ENCODE measurements around the gene IKZF1.
A peak's percentile ranks its signal among the peaks of the same experiment; 100 is the strongest.

GRCh38 chr7:50369143-50370026, 64.9 kb downstream of the IKZF1 start:
- TF ChIP-seq RXRA (CRISPR knock-in tag; IDR thresholded peaks at IDR 0.05) (no peak), CTCF (CRISPR knock-in tag; IDR thresholded peaks at IDR 0.05) (peak; percentile 54), MXD4 (CRISPR knock-in tag; IDR thresholded peaks at IDR 0.05) (no peak)
